ENCODE measurements around the gene FER.
"Not testable (repeated sequence)": the region's sequence is repeated elsewhere in the genome, so short reads cannot be mapped to it uniquely, and the experiment has no call there.

The FER gene

DNA sequence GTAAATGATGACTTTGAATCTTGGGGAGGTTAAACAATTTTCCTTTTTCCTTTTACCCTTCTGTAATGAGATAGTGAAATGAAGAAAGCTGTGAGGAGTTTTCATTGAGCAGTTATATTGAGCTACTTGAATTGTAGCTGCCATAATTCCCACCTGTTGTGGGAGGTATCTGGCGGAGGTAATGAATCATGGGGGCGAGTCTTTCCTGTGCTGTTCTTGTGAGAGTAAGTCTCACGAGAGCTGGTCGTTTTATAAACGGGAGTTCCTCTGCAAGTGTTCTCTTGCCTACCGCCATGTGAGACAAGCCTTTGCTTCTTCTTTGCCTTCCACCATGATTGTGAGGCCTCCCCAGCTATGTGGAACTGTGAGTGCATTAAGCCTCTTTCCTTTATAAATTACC, 258.4 kb downstream of the FER start:
- in situ Hi-C loops (cut with MboI; ENCODE audit: low pct_unique_long_range_greater_than_20kb, low sequenced_read_pairs, unreplicated experiment): no loop called here
- no peak for DNase-seq (ENCODE audit: low spot score)
- TF ChIP-seq, protein P1, sequence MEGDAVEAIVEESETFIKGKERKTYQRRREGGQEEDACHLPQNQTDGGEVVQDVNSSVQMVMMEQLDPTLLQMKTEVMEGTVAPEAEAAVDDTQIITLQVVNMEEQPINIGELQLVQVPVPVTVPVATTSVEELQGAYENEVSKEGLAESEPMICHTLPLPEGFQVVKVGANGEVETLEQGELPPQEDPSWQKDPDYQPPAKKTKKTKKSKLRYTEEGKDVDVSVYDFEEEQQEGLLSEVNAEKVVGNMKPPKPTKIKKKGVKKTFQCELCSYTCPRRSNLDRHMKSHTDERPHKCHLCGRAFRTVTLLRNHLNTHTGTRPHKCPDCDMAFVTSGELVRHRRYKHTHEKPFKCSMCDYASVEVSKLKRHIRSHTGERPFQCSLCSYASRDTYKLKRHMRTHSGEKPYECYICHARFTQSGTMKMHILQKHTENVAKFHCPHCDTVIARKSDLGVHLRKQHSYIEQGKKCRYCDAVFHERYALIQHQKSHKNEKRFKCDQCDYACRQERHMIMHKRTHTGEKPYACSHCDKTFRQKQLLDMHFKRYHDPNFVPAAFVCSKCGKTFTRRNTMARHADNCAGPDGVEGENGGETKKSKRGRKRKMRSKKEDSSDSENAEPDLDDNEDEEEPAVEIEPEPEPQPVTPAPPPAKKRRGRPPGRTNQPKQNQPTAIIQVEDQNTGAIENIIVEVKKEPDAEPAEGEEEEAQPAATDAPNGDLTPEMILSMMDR (IDR thresholded peaks at IDR 0.05; ENCODE audit: extremely low read depth, insufficient read depth, missing control alignments): no peak

GRCh38 chr5:109016300-109016699, 268.6 kb downstream of the FER start:
- TF ChIP-seq, protein P1 (IDR thresholded peaks at IDR 0.05; ENCODE audit: extremely low read depth, insufficient read depth, missing control alignments): no peak

DNA sequence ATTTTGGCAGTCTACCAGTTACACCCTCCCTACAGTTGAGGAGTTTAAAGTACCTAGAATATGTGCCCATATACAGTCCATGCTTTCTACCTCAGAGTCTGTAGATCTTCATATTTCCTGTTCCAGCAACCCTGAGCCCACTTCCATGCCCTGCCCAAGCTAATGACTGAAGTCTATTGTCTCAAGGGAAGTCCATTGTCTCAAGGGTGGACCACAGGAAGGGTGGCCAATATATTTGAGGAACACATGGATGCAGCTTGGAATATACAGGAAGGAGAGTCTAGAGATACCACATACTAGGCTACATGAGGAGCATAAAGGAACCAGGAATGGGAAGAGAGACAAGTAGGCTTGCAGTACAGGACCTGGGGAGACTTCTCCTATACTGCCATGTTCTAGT, 274.4 kb downstream of the FER start:
- in situ Hi-C loops (cut with MboI; ENCODE audit: low pct_unique_long_range_greater_than_20kb, low sequenced_read_pairs, unreplicated experiment): no loop called here
- TF ChIP-seq, protein P1 (IDR thresholded peaks at IDR 0.05; ENCODE audit: extremely low read depth, insufficient read depth, missing control alignments): no peak
- DNase-seq (ENCODE audit: low spot score): no peak

More at GRCh38 chr5:109016300-109016699, 268.6 kb downstream of the FER start:
- DNase-seq (ENCODE audit: low spot score): no peak
- in situ Hi-C loops (cut with MboI; ENCODE audit: low pct_unique_long_range_greater_than_20kb, low sequenced_read_pairs, unreplicated experiment): no loop called here

GRCh38 chr5:109025729-109026128, 278.0 kb downstream of the FER start:
- in situ Hi-C loops (cut with MboI; ENCODE audit: low pct_unique_long_range_greater_than_20kb, low sequenced_read_pairs, unreplicated experiment): not testable (repeated sequence)

DNA sequence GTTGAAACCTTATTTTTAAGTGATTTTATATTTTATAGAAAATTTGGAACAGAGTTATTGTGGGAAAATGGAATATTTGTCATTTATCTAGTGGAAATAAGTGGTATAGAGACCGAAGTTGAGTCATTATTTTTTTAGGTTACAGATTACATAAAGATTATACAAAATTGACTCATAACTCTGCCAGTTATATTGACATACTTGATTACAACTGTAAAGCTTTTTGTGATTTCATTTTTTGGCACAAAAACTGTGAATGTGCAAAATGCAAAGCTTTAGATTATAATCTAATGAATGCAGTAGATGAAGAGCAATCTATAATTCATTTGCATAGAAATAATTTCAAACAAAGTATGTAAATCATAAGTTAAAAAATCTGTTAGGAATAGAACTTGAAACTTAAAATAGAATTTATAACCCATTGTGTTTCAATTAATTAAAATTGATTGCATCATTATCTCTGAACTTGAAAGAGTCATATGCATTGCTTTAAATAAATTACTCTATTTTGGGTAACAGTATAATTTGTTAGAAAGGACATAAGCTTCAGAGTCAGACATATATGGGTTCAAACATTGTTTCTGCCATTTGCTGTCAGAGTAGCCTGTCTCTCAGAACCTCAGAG, 280.4 kb downstream of the FER start:
- in situ Hi-C loops (cut with MboI; ENCODE audit: low pct_unique_long_range_greater_than_20kb, low sequenced_read_pairs, unreplicated experiment): no loop called here
- TF ChIP-seq, protein P1 (IDR thresholded peaks at IDR 0.05; ENCODE audit: extremely low read depth, insufficient read depth, missing control alignments): no peak
- DNase-seq (ENCODE audit: low spot score): no peak

More at GRCh38 chr5:109025729-109026128, 278.0 kb downstream of the FER start:
- not testable (repeated sequence) for DNase-seq (ENCODE audit: low spot score)

- in situ Hi-C loops (cut with MboI; ENCODE audit: low pct_unique_long_range_greater_than_20kb, low sequenced_read_pairs, unreplicated experiment): no loop called here
- TF ChIP-seq, protein P1 (IDR thresholded peaks at IDR 0.05; ENCODE audit: extremely low read depth, insufficient read depth, missing control alignments): no peak
- no peak for DNase-seq (ENCODE audit: low spot score)
These were observed 281.1 kb downstream of the FER start for GRCh38 chr5:109028608-109029299.

GRCh38 chr5:109029847-109030246, 282.1 kb downstream of the FER start:
- no peak for DNase-seq (ENCODE audit: low spot score)
- in situ Hi-C loops (cut with MboI; ENCODE audit: low pct_unique_long_range_greater_than_20kb, low sequenced_read_pairs, unreplicated experiment): no loop called here
- TF ChIP-seq, protein P1 (IDR thresholded peaks at IDR 0.05; ENCODE audit: extremely low read depth, insufficient read depth, missing control alignments): no peak
